Uterus (tissue), 2 donors: ENCODE measurements around the gene PCDHA3.
"Not testable (repeated sequence)": the region's sequence is repeated elsewhere in the genome, so short reads cannot be mapped to it uniquely, and the experiment has no call there.

Experiments
- CTCF ChIP-seq, 4 experiments: fragments of 200-600 bp in 2 of 4; fragments of 450-650 bp in 2 of 4; sonication (generic) in 2 of 4; IDR thresholded peaks; one replicate each; pipeline ENCODE4 v1.5.1; 2016 to 2019; ENCODE audit warnings: antibody characterized with exemption in 4 of 4, mild to moderate bottlenecking in 2 of 4, moderate library complexity in 1 of 4
- POLR2A ChIP-seq, 2 donors: fragments of 450-650 bp; IDR thresholded peaks; one replicate each; pipeline ENCODE4 v1.6.1; 2016; ENCODE audit warnings: antibody characterized with exemption in 2 of 2, mild to moderate bottlenecking in 1 of 2, moderate library complexity in 1 of 2

GRCh38 chr5:140849831-140850634, 49.2 kb downstream of the PCDHA3 start:
- not testable (repeated sequence) for TF ChIP-seq CTCF, POLR2A (IDR thresholded peaks at IDR 0.05)
